ENCODE data around the gene PDE4B.
"Not testable (repeated sequence)": the region's sequence is repeated elsewhere in the genome, so short reads cannot be mapped to it uniquely, and the experiment has no call there.

Gene PDE4B

DNA sequence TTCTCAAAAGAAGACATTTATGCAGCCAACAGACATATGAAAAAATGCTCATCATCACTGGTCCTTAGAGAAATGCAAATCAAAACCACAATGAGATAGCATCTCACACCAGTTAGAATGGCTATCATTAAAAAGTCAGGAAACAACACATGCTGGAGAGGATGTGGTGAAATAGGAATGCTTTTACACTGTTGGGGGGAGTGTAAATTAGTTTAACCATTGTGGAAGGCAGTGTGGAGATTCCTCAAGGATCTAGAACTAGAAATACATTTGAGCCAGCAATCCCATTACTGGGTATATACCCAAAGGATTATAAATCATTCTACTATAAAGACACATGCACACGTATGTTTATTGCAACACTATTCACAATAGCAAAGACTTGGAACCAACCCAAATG, 618.8 kb downstream of the PDE4B start:
- DNase-seq = not testable (repeated sequence)

DNA sequence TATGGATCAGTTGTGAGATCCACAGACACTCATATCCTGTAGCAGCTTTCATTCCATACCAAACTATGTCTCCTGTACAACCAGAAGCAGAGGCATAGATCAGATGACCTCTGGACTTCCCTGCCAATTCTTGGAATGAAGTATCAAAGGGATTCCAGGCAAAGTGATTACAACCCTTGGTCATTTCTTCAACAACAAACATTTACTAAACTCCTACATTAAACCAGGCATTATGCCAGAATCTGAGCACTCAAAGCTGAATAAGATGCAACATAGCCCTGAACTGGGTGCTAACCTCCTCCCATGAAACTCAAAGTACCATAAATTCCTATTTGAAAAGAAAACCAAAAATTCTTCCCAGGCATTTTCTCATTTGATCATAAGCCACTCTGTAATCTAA, 620.0 kb downstream of the PDE4B start:
- no peak for DNase-seq

DNA sequence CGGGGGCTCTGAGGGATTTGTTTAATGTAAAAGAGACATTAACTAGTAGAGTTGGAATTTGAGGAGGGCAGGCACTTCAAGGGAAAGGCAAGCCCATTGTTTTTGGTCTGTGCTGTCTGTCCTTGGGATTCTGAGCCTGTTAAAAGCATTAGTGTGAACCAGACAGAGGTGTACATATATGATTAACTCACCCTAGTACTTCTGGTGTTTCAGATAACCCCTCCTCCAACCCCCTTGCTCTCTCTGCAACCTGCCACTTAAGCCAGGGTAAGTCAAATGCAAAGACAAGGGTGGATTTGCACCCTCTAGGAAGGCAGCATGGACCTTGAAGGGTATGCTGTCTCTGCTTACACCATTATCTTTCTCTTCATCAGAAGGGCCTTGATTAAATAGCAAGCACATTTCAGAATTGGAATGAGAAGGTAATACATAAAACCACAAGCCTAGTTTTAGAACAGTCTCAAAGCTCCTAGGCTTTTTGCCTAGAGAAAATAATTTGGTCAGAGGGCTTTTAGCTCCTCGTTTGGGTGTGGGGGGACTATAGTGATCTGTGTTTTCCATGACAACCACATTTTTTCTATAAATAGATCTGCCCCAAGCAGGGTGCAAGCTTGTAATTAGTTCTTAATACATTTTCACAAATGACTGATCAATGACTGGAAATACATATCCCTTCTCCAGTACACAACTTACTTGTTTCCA, 620.6 kb downstream of the PDE4B start:
- no peak for DNase-seq

DNA sequence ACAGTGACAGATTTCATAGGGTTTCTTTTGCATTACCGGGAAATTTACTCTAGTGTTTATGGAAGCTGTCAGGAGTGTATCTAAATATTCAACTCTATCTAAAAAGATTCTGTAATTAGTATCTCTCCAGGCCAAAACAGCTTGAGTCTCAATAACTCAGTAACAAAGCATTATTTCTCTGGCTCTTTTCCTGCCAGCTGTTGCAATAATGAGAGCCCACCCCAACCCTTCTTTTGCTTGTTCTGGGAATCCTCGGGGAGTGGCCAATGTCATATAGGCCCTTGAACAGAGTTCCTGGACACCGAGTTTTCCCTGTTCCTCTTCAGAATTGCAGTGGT, 621.1 kb downstream of the PDE4B start:
- DNase-seq = no peak

DNA sequence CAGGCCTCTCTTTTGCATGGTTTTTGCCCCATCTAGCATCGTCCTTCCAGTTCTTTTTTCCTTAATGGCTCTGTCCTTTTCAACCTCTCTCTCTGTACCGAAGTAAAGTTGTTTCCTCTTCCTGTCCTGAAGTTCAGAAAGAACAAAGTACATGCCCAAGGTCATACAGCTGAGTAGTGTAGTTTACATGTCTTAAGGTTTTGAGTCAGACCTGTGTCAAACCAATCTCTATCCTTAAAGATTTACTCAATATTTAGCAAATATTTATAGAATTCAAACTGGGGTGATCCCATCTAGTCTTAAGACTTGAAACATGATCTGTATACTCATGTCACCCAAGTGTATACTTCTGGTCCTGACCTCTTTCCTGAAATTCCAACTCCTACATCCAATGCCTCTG, 622.6 kb downstream of the PDE4B start:
- no peak for DNase-seq

DNA sequence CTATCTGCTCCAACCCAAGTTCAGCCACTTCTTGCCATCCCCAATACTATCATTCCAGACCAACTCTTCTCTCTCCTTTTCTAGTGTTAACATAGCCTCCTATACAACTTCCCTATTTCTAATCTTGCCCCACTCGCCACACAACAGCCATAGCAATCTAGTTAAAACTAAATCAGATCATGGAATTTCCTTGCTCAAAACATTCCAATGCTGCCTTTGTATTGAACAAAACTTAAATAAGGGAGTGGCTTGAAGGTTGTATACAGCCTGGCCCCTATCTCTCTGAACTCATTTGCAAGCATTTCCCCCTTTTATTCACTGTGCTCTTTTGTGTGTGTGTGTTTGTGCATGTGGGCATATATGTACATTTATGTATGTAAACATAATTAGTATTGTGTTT, 623.2 kb downstream of the PDE4B start:
- no peak for DNase-seq

DNA sequence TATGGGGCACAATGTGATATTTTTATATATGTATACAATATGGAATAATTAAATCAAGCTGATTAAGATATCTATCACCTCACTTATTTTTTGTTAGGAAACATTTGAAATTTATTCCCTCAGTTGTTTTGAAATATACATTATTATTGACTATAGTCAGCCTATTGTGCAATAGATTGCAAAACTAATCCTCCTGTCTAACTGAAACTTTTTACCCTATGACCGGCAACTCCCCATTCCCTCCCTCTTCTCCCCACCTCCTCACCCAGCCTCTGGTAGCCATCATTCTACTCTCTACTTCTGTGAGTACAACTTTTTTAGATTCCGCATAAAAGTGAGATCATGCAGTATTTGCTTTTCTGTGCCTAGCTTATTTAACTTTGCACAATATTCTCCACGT, 623.6 kb downstream of the PDE4B start:
- DNase-seq = no peak

DNA sequence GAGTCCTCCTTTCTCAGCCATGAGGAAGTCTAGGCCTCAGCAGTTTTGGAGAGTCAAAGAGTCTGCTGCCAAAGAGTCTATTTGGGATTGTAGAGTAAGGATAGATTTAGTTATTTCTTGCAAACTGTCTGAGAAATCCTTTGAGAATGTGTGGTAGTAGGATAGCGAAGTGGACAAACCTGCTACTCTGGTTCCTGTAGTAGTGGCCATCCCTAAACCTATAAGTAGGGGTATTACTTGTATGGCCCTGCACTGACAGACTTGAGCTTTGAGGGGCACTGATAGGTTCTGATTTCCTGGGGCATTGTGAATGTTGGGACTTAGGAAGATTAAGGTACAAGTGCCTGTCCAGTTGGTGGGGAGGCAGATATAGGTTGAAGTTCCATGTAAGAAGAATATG, 625.3 kb downstream of the PDE4B start:
- no peak for DNase-seq

DNA sequence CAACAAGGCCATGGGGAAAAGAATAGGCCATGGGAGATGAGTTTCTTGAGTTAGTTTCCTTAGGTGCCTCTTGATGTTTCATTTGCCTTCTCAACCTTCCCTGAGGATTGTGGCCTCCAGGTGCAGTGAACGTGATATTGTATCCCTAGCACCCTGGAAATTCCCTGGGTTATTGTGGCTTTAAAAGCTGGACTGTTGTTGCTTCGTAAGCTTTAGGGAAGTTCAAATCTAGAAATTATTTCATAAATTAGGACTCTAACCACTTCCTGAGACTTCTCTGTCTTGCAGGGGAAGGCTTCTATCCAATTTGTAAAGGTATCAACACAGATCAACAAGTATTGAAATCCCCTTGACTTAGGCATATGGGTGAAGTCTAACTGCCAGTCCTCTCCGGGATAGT, 627.5 kb downstream of the PDE4B start:
- DNase-seq = not testable (repeated sequence)

DNA sequence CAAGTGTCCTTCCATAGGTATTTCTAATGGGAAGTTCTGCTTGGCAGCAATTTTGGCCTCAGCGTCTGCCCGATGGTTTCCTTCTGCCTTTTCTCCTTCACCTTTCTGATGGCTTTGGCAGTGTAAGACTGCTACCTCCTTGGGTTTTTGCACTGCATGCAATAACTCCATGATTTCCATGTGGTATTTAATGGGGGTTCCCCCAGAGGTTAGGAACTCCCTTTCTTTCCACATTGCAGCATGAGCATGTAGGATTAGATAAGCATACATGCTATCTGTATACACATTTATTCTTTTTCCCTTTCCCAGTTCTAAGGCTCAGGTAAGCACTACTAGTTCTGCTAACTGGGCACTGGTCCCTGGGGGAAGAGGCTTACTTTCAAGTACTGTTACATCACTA, 628.2 kb downstream of the PDE4B start:
- DNase-seq = not testable (repeated sequence)

DNA sequence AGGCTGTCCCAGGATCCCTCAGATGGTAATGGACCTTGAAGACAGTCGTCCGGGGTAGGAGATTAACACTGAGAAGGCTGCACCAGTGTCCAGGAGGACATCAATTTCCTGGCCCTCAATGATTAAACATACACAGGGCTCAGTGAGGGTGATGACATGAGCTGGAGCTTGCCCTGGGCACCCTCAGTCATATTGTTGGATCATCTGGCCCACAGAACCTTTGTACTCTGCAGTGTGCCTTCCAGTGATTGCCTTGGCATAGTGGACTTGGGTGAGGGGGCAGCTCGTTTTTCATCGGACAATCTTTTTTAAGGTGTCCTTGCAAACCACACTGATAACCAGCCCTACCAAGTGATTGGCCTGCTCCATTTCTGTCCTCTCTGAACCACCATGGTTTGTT, 630.1 kb downstream of the PDE4B start:
- DNase-seq = no peak

Measured in activated T-cell treated with anti-CD3 and anti-CD28 coated beads for 4 hours (primary cell).